Stimulated activated CD8-positive, alpha-beta memory T cell treated with anti-CD3 and anti-CD28 coated beads, Interleukin-4, amount 100 ng/mL, for 48 hours (primary cell): ENCODE results near the gene NKG7.
A peak's percentile ranks its signal among the peaks of the same experiment; 100 is the strongest.

Experiments used
- DNase-seq: peaks from one replicate; pipeline ENCODE4 v3.0.0-alpha.2; 2020

NKG7 gene

GRCh38 chr19:51357952-51358351, 14.5 kb downstream of the NKG7 start:
- DNase-seq: no peak

GRCh38 chr19:51356159-51356801, 16.2 kb downstream of the NKG7 start:
- no peak for DNase-seq

- peak; percentile 71 for DNase-seq
Observed at GRCh38 chr19:51354742-51355148, 17.7 kb downstream of the NKG7 start.

- DNase-seq: no peak
Observed at GRCh38 chr19:51354103-51354741, 18.2 kb downstream of the NKG7 start.

GRCh38 chr19:51352783-51353360, 19.6 kb downstream of the NKG7 start:
- DNase-seq: no peak

- no peak for DNase-seq
Observed at GRCh38 chr19:51351266-51351990, 21.0 kb downstream of the NKG7 start.

- DNase-seq: no peak
Observed at GRCh38 chr19:51347209-51347928, 25.1 kb downstream of the NKG7 start.

- no peak for DNase-seq
Observed at GRCh38 chr19:51346742-51347141, 25.7 kb downstream of the NKG7 start.

GRCh38 chr19:51345076-51345620, 27.3 kb downstream of the NKG7 start:
- no peak for DNase-seq

GRCh38 chr19:51342631-51343569, 29.6 kb downstream of the NKG7 start:
- no peak for DNase-seq

- no peak for DNase-seq
Observed at GRCh38 chr19:51341976-51342580, 30.4 kb downstream of the NKG7 start, which contains the start of gene VSIG10L. VSIG10L (minus strand) TSS chr19:51342139; CDS start chr19:51342124, 15 bp downstream.

- DNase-seq: no peak
Observed at GRCh38 chr19:51341066-51341465, 31.4 kb downstream of the NKG7 start.

GRCh38 chr19:51339687-51340656, 32.5 kb downstream of the NKG7 start:
- DNase-seq: peak; percentile 99

- DNase-seq: no peak
Observed at GRCh38 chr19:51339313-51339686, 33.2 kb downstream of the NKG7 start.

- DNase-seq: peak; percentile 92
Observed at GRCh38 chr19:51338563-51339312, 33.7 kb downstream of the NKG7 start.

- DNase-seq: no peak
Observed at GRCh38 chr19:51337861-51338562, 34.4 kb downstream of the NKG7 start.

- DNase-seq: no peak
Observed at GRCh38 chr19:51337141-51337860, 35.2 kb downstream of the NKG7 start.
